PC-9 (cell line): ENCODE results near the gene PGD. TPM values are rescaled to one million over a fixed set of nuclear protein-coding genes. Genes with fewer than 3 reads are reported as not detected.

Experiments used
- BruUV-seq: library from RNA; stranded (reverse); fragments of 400-500 nt; replicated peaks from 2 replicates; lab custom pipeline; 2021; lab: Mats Ljungman, UMichigan
- CTCF ChIA-PET: fragments of 300-600 bp; sonication (Branson Sonifier 250); formaldehyde crosslinking; loops from one replicate; lab custom pipeline; 2022; ENCODE audit warnings: antibody characterized with exemption; lab: Charles Lee
- POLR2A ChIA-PET: fragments of 300-600 bp; sonication (Branson Sonifier 250); formaldehyde crosslinking; loops from one replicate; lab custom pipeline; 2022; ENCODE audit warnings: antibody characterized with exemption; ENCODE audit not compliant: unreplicated experiment; lab: Charles Lee
- DNase-seq, 2 experiments: peaks; one replicate each; pipeline versions ENCODE4 v3.0.0 to v3.0.0-alpha.2; 2015 to 2022; ENCODE audit warnings: mixed read lengths in 1 of 2
- H2AFZ ChIP-seq: fragments of 200-600 bp; sonication (generic); 2 replicates; pipeline ENCODE4 v1.8.1; 2017; ENCODE audit warnings: antibody characterized with exemption
- H3F3A ChIP-seq: fragments of 200-600 bp; sonication (generic); 2 replicates; pipeline ENCODE4 v1.8.1; 2017; ENCODE audit warnings: antibody characterized with exemption, mild to moderate bottlenecking, low read depth; ENCODE audit not compliant: insufficient read depth
- H3K27ac ChIP-seq: fragments of 200-600 bp; sonication (generic); 2 replicates; pipeline ENCODE4 v1.6.1; 2016; ENCODE audit warnings: mixed run types
- H3K27me3 ChIP-seq: fragments of 200-600 bp; sonication (generic); 2 replicates; pipeline ENCODE4 v1.6.1; 2016; ENCODE audit warnings: low read depth, mixed run types; ENCODE audit not compliant: insufficient read depth
- H3K36me3 ChIP-seq: fragments of 200-600 bp; sonication (generic); 2 replicates; pipeline ENCODE4 v1.6.1; 2016; ENCODE audit warnings: low read depth, mixed run types
- H3K4me1 ChIP-seq: fragments of 200-600 bp; sonication (generic); replicated peaks from 2 replicates; pipeline ENCODE4 v1.6.1; 2016; ENCODE audit warnings: mixed run types; ENCODE audit not compliant: insufficient read depth
- H3K4me2 ChIP-seq: fragments of 200-600 bp; sonication (generic); 2 replicates; pipeline ENCODE4 v1.6.1; 2017; ENCODE audit warnings: mixed run types
- H3K4me3 ChIP-seq: fragments of 200-600 bp; sonication (generic); 2 replicates; pipeline ENCODE4 v1.6.1; 2016; ENCODE audit warnings: mixed run types
- H3K79me2 ChIP-seq: fragments of 200-600 bp; sonication (generic); 2 replicates; pipeline ENCODE4 v1.6.1; 2017; ENCODE audit warnings: low read depth, mixed run types
- H3K9me2 ChIP-seq: fragments of 200-600 bp; sonication (generic); 2 replicates; pipeline ENCODE4 v1.8.1; 2017; ENCODE audit warnings: mild to moderate bottlenecking; ENCODE audit not compliant: insufficient read depth
- H3K9me3 ChIP-seq: fragments of 200-600 bp; sonication (generic); 2 replicates; pipeline ENCODE4 v1.8.1; 2016; ENCODE audit warnings: low read depth; ENCODE audit not compliant: insufficient read depth
- H4K20me1 ChIP-seq: fragments of 200-600 bp; sonication (generic); 2 replicates; pipeline ENCODE4 v1.8.1; 2017; ENCODE audit not compliant: insufficient read depth
- CTCF ChIP-seq: fragments of 200-600 bp; sonication (generic); conservative IDR thresholded peaks from 2 replicates; pipeline ENCODE4 v1.6.1; 2017; ENCODE audit warnings: mixed run types, antibody characterized with exemption, mild to moderate bottlenecking, moderate library complexity
- EZH2 ChIP-seq: fragments of 200-600 bp; sonication (generic); IDR thresholded peaks from 2 replicates; pipeline ENCODE4 v1.8.0; 2017; ENCODE audit warnings: antibody characterized with exemption, low read depth
- intact Hi-C: fragments of 100-400 bp; cut with micrococcal nuclease; formaldehyde crosslinking; loops from one replicate; pipeline ENCODE4 v1.10.0; 2022; ENCODE audit not compliant: unreplicated experiment
- total RNA-seq: library from RNA; stranded (reverse); gene quantifications from 2 replicates; pipeline ENCODE4 v1.2.3, GENCODE V29; 2021

The PGD gene
- total RNA-seq, 1 experiment from 2014 or later: 526 TPM

- POLR2A ChIA-PET: interaction anchor here (0.6 to 1.0 kb wide), 3 partner anchors 11 to 545 kb away, joined by 5 to 12 read pairs (median 8); partner anchors contain the start of gene PGD
- Histone ChIP-seq H4K20me1 (no peaks in the 10 kb centered on the region), H3K27ac (peak overlapping the region; percentile 96), H3K36me3 (no peaks in the 10 kb centered on the region), H3K27me3 (no peaks in the 10 kb centered on the region), H3K9me3 (no peaks in the 10 kb centered on the region), H3K4me3 (peak overlapping the region; percentile 9; the same call in 1 of the 2 replicates), H3K9me2 (no peaks in the 10 kb centered on the region), H3K4me1 (peaks cover 23% of the 10 kb centered on the region), H3F3A (peaks cover 24% of the 10 kb centered on the region), H3K4me2 (peak overlapping the region; percentile 69), H3K79me2 (no peaks in the 10 kb centered on the region), H2AFZ (0 out of 2 replicates have a peak overlapping the region, but pooled peaks have one; percentile 39)
- peak in 1 of 2 experiments; percentile 63 for DNase-seq
- CTCF ChIA-PET: interaction anchor here (0.6 to 0.7 kb wide), 4 partner anchors 304 to 874 kb away, joined by 3 to 19 read pairs (median 7); partner anchors contain the start of gene MTOR
- TF ChIP-seq EZH2: no peak
- no peak for TF ChIP-seq CTCF
- intact Hi-C loops: loop anchor here (1.0 kb wide), 1 partner anchor 10 kb away; no protein-coding TSS in a partner anchor
- BruUV-seq: TSS peak; percentile 41
These were observed 11.0 kb upstream of the PGD start for GRCh38 chr1:10387677-10388386.

GRCh38 chr1:10388387-10388715 is 10.5 kb upstream of the PGD start:
- ChIA-PET POLR2A (interaction anchor here (1.0 kb wide), 1 partner anchor 10 kb away, joined by 8 read pairs; the partner anchor contains the start of gene PGD), CTCF (no interaction called here)
- peak overlapping the region; percentile 69 for H3K4me2 ChIP-seq
- intact Hi-C loops: loop anchor here (1.0 kb wide), 1 partner anchor 10 kb away; no protein-coding TSS in a partner anchor
- peak overlapping the region; percentile 9; the same call in 1 of the 2 replicates for H3K4me3 ChIP-seq
- H3K9me3 ChIP-seq: no peaks in the 10 kb centered on the region
- no peaks in the 10 kb centered on the region for H3K36me3 ChIP-seq
- no peaks in the 10 kb centered on the region for H3K9me2 ChIP-seq
- no TSS peak for BruUV-seq
- DNase-seq: peak in 1 of 2 experiments; percentile 52
- peaks cover 23% of the 10 kb centered on the region for H3K4me1 ChIP-seq
- no peak overlapping the region for H2AFZ ChIP-seq
- no peaks in the 10 kb centered on the region for H4K20me1 ChIP-seq
- H3K27ac ChIP-seq: peak overlapping the region; percentile 96
- TF ChIP-seq EZH2 (no peak), CTCF (no peak)
- peaks cover 24% of the 10 kb centered on the region for H3F3A ChIP-seq
- no peaks in the 10 kb centered on the region for H3K27me3 ChIP-seq
- H3K79me2 ChIP-seq: no peaks in the 10 kb centered on the region

- H3K4me2 ChIP-seq: no peak overlapping the region
- H4K20me1 ChIP-seq: no peaks in the 10 kb centered on the region
- peaks cover 24% of the 10 kb centered on the region for H3F3A ChIP-seq
- no peaks in the 10 kb centered on the region for H3K9me3 ChIP-seq
- TF ChIP-seq EZH2 (no peak), CTCF (no peak)
- H3K27me3 ChIP-seq: no peaks in the 10 kb centered on the region
- peak overlapping the region; percentile 96 for H3K27ac ChIP-seq
- H3K36me3 ChIP-seq: no peaks in the 10 kb centered on the region
- intact Hi-C loops: no loop called here
- no TSS peak for BruUV-seq
- ChIA-PET CTCF (no interaction called here), POLR2A (no interaction called here)
- H3K4me1 ChIP-seq: peaks cover 23% of the 10 kb centered on the region
- H3K4me3 ChIP-seq: no peak overlapping the region
- DNase-seq: no peak
- no peak overlapping the region for H2AFZ ChIP-seq
- H3K9me2 ChIP-seq: no peaks in the 10 kb centered on the region
- H3K79me2 ChIP-seq: peaks cover 5% of the 10 kb centered on the region; the same call in 1 of the 2 replicates
These were observed 9.4 kb upstream of the PGD start for GRCh38 chr1:10389271-10389973.
